Esophagus squamous epithelium (tissue), 5 donors: Measurements from ENCODE around the gene TASOR2. TPM values are rescaled to one million over a fixed set of nuclear protein-coding genes. Genes with fewer than 3 reads are reported as not detected.

Experiments used
- DNase-seq: peaks from one replicate; lab custom pipeline; 2025; lab: John Stamatoyannopoulos, UW
- H3K27ac ChIP-seq, 4 donors: fragments of 200-600 bp; sonication (generic); one replicate each; pipeline ENCODE4 v1.5.1; 2016 to 2019; ENCODE audit warnings: mild to moderate bottlenecking in 1 of 4
- H3K27me3 ChIP-seq, 4 donors: fragments of 200-600 bp; sonication (generic); 1 replicate in 3 of 4; 2 replicates in 1 of 4; pipeline versions ENCODE4 v1.5.1 to v1.6.0; 2017 to 2021; ENCODE audit warnings: antibody characterized with exemption in 1 of 4
- H3K36me3 ChIP-seq, 3 donors: fragments of 200-600 bp; sonication (generic); one replicate each; pipeline ENCODE4 v1.5.1; 2016 to 2019
- H3K4me1 ChIP-seq, 3 donors: fragments of 200-600 bp; sonication (generic); one replicate each; pipeline ENCODE4 v1.5.1; 2017 to 2019
- H3K4me3 ChIP-seq, 4 donors: fragments of 200-600 bp; sonication (generic); 1 replicate in 3 of 4; 2 replicates in 1 of 4; pipeline ENCODE4 v1.5.1; 2016 to 2019; ENCODE audit warnings: mild to moderate bottlenecking in 2 of 4, moderate library complexity in 1 of 4
- H3K9me3 ChIP-seq, 3 donors: fragments of 200-600 bp; sonication (generic); one replicate each; pipeline ENCODE4 v1.5.1; 2016 to 2019
- CTCF ChIP-seq, 6 experiments: fragments of 450-650 bp in 4 of 6; fragments of 200-600 bp in 2 of 6; sonication (generic) in 2 of 6; IDR thresholded peaks; one replicate each; pipeline ENCODE4 v1.5.1; 2016 to 2019; ENCODE audit warnings: antibody characterized with exemption in 6 of 6, mild to moderate bottlenecking in 4 of 6, moderate library complexity in 4 of 6
- POLR2A ChIP-seq, 4 donors: fragments of 450-650 bp; IDR thresholded peaks; one replicate each; pipeline ENCODE4 v1.6.1; 2017; ENCODE audit warnings: antibody characterized with exemption in 4 of 4, mild to moderate bottlenecking in 4 of 4, moderate library complexity in 3 of 4
- WGBS, 2 donors: methylation state at CpG; one replicate each; pipeline ENCODE4 v1.1.5; 2018; 5-methylcytosine and 5-hydroxymethylcytosine counted together
- intact Hi-C: fragments of 100-400 bp; cut with DNase I; formaldehyde crosslinking; loops from one replicate; pipeline ENCODE4 v1.15.0; 2022
- total RNA-seq, 4 donors: library from RNA; depleted of rRNA; stranded (reverse); fragments of >200 nt; gene quantifications; one replicate each; pipeline ENCODE4 v1.1.0, GENCODE V29; 2016
- donor health status: DM: yes; HTN: yes; CAD: no.

Gene TASOR2
- total RNA-seq, 4 donors from 2014 or later, result 18.0 to 86.8 (median 41.4) TPM

- DNase-seq, result no peak
- Histone ChIP-seq H3K9me3 (no peaks in the 10 kb centered on the region), H3K36me3 (peaks cover 16 to 56% (median 17%) of the 10 kb centered on the region in 3 donors), H3K4me1 (peaks cover 0 to 19% (median 5%) of the 10 kb centered on the region in 3 donors), H3K4me3 (no peak overlapping the region), H3K27me3 (no peaks in the 10 kb centered on the region), H3K27ac (no peak overlapping the region)
- intact Hi-C loops, result no loop called here
- TF ChIP-seq POLR2A (IDR thresholded peaks at IDR 0.05), result no peak
- no peak for TF ChIP-seq CTCF (IDR thresholded peaks at IDR 0.05)
- 80 to 84% methylated on average over 5 to 12 of the region's 13 CpGs for WGBS, 2 donors
Measured at GRCh38 chr10:5640501-5640900, 44.1 kb upstream of the TASOR2 start.

- H3K27ac ChIP-seq, result no peak overlapping the region
- no peak overlapping the region for H3K4me3 ChIP-seq
- peaks cover 16 to 63% (median 17%) of the 10 kb centered on the region in 3 donors for H3K36me3 ChIP-seq
- H3K4me1 ChIP-seq, result peaks cover 0 to 29% (median 8%) of the 10 kb centered on the region in 3 donors
- intact Hi-C loops, result no loop called here
- WGBS, 2 donors, result 94 to 100% methylated on average over 1 to 13 of the region's 25 CpGs
- TF ChIP-seq CTCF (IDR thresholded peaks at IDR 0.05), result no peak
- no peak for TF ChIP-seq POLR2A (IDR thresholded peaks at IDR 0.05)
- no peaks in the 10 kb centered on the region for H3K9me3 ChIP-seq
- no peaks in the 10 kb centered on the region for H3K27me3 ChIP-seq
- DNase-seq, result no peak
Measured at GRCh38 chr10:5641501-5641900, 43.1 kb upstream of the TASOR2 start.

GRCh38 chr10:5643346-5644067 lies 41.1 kb upstream of the TASOR2 start:
- intact Hi-C loops, result no loop called here
- Histone ChIP-seq H3K4me3 (no peak overlapping the region), H3K27me3 (no peaks in the 10 kb centered on the region), H3K27ac (peak overlapping the region in 3 of 4 donors; percentile 59 to 72 (median 70)), H3K4me1 (peaks cover 0 to 35% (median 8%) of the 10 kb centered on the region in 3 donors), H3K9me3 (no peaks in the 10 kb centered on the region), H3K36me3 (peaks cover 16 to 75% (median 19%) of the 10 kb centered on the region in 3 donors)
- TF ChIP-seq POLR2A (IDR thresholded peaks at IDR 0.05) (no peak), CTCF (IDR thresholded peaks at IDR 0.05) (no peak)
- DNase-seq, result no peak
- WGBS, 2 donors, result 66 to 72% methylated on average over 8 of the region's 8 CpGs

GRCh38 chr10:5644930-5645329 lies 39.7 kb upstream of the TASOR2 start:
- WGBS, 2 donors, result 72 to 79% methylated on average over 6 of the region's 6 CpGs
- intact Hi-C loops, result no loop called here
- TF ChIP-seq CTCF (IDR thresholded peaks at IDR 0.05), result no peak
- no peak for TF ChIP-seq POLR2A (IDR thresholded peaks at IDR 0.05)
- Histone ChIP-seq H3K4me1 (peaks cover 0 to 35% (median 8%) of the 10 kb centered on the region in 3 donors), H3K4me3 (no peak overlapping the region), H3K27ac (peak overlapping the region in 3 of 4 donors; percentile 15 to 72 (median 70)), H3K36me3 (peaks cover 15 to 75% (median 19%) of the 10 kb centered on the region in 3 donors), H3K9me3 (no peaks in the 10 kb centered on the region), H3K27me3 (no peaks in the 10 kb centered on the region)
- no peak for DNase-seq

- Histone ChIP-seq H3K36me3 (peaks cover 10 to 75% (median 15%) of the 10 kb centered on the region in 3 donors), H3K9me3 (no peaks in the 10 kb centered on the region), H3K27me3 (no peaks in the 10 kb centered on the region), H3K27ac (peak overlapping the region; percentile 15 to 82 (median 71)), H3K4me3 (peak overlapping the region in 1 of 4 donors; percentile 4), H3K4me1 (peaks cover 0 to 39% (median 8%) of the 10 kb centered on the region in 3 donors)
- intact Hi-C loops, result no loop called here
- TF ChIP-seq POLR2A (IDR thresholded peaks at IDR 0.05), result no peak
- TF ChIP-seq CTCF (IDR thresholded peaks at IDR 0.05), result no peak
- no peak for DNase-seq
- 51% methylated on average over 11 of the region's 11 CpGs for WGBS, 2 donors
Measured at GRCh38 chr10:5645375-5645774, 39.3 kb upstream of the TASOR2 start.
